Mucosa of rectum (tissue), 2 donors: ENCODE data around the gene CAMSAP2.

Source experiments
- H3K27ac ChIP-seq, 2 donors: one replicate each; pipeline ENCODE4 v1.7.0; 2013; ENCODE audit warnings: inconsistent platforms in 2 of 2, low read depth in 2 of 2, low read length in 2 of 2
- H3K27me3 ChIP-seq, 2 donors: one replicate each; pipeline ENCODE4 v1.7.0; 2013; ENCODE audit warnings: low read length in 2 of 2; ENCODE audit not compliant: control insufficient read depth in 2 of 2, insufficient read depth in 2 of 2
- H3K36me3 ChIP-seq, 2 donors: one replicate each; pipeline ENCODE4 v1.7.0; 2013; ENCODE audit warnings: low read length in 2 of 2; ENCODE audit not compliant: control insufficient read depth in 2 of 2, insufficient read depth in 2 of 2
- H3K4me1 ChIP-seq, 2 donors: one replicate each; pipeline ENCODE4 v1.7.0; 2013; ENCODE audit warnings: low read length in 2 of 2, mild to moderate bottlenecking in 1 of 2; ENCODE audit not compliant: control insufficient read depth in 2 of 2, insufficient read depth in 2 of 2
- H3K4me3 ChIP-seq, 2 donors: one replicate each; pipeline ENCODE4 v1.7.0; 2013; ENCODE audit warnings: low read length in 2 of 2
- H3K9ac ChIP-seq, 2 donors: one replicate each; pipeline ENCODE4 v1.7.0; 2013; ENCODE audit warnings: low read length in 2 of 2, low read depth in 1 of 2, mild to moderate bottlenecking in 1 of 2
- H3K9me3 ChIP-seq, 2 donors: one replicate each; pipeline ENCODE4 v1.7.0; 2013; ENCODE audit warnings: low read length in 2 of 2; ENCODE audit not compliant: control insufficient read depth in 2 of 2
- donor health status: healthy.
- donor health status: Normal muscosa, but diverticular disease.

The CAMSAP2 gene

DNA sequence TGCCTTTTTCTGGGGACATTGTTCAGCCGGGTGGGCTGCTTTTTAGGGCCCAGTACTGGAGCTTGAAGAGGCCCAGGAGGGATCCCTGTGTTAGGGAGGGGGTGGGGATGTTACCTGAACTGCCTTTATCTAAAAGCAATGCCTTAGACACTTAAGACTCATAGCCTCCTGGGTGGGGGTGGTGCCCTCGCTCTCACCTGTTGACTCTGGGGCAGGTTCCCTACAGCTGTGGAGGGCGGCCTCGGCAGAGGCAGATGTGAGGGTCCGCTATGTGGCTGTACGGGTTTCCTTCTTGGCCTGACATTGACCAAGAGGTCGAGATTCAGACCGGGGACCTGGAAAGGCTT lies 156.7 kb downstream of the CAMSAP2 start:
- Histone ChIP-seq H3K4me3 (peak overlapping the region; percentile 88), H3K4me1 (peaks cover 50 to 69% of the 10 kb centered on the region in 2 donors), H3K27ac (peak overlapping the region; percentile 96), H3K9ac (peak overlapping the region; percentile 90 to 94), H3K27me3 (no peaks in the 10 kb centered on the region), H3K36me3 (peaks cover 19 to 27% of the 10 kb centered on the region in 2 donors), H3K9me3 (no peaks in the 10 kb centered on the region)

GRCh38 chr1:200895801-200896530 lies 157.3 kb downstream of the CAMSAP2 start:
- Histone ChIP-seq H3K9ac (peak overlapping the region; percentile 90 to 94), H3K9me3 (no peaks in the 10 kb centered on the region), H3K4me1 (peaks cover 48 to 71% of the 10 kb centered on the region in 2 donors), H3K36me3 (peaks cover 25 to 32% of the 10 kb centered on the region in 2 donors), H3K27ac (peak overlapping the region; percentile 96), H3K4me3 (peak overlapping the region; percentile 88), H3K27me3 (no peaks in the 10 kb centered on the region)

DNA sequence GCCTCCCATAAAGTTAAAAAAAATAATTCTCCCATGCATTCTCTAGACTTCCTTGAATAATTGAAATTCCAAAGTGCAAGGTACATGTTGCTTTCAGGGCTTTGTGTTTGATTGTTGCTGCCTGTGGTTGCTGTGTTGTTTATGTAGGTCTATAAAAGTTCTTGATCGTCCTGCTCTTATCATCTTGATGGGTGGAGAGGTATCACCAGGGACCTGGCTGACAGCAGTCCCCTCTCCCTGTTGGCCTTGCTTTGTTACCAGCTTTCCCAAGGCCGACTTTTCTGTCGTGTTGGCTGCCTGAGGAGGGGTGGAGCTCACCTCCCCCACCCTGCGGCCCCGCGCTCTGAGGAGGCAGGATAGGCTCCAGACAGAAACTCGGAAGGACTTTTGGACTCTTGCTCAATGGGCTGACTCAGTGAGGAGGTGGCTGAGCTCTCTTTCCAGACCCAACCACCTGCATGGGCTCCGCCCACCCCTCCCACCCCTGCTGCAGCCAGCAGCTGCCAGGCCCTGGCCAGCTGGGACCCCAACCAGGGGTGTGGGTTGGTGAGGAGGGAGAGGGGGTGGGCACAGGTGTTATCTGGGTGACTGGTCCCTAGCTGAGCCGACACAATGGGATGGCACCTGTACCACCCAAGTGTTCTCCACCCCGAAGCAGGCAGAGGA lies 158.0 kb downstream of the CAMSAP2 start:
- H3K36me3 ChIP-seq, result peaks cover 31 to 39% of the 10 kb centered on the region in 2 donors
- peak overlapping the region; percentile 88 for H3K4me3 ChIP-seq
- no peaks in the 10 kb centered on the region for H3K9me3 ChIP-seq
- H3K4me1 ChIP-seq, result peaks cover 51 to 71% of the 10 kb centered on the region in 2 donors
- peak overlapping the region; percentile 63 to 94 for H3K9ac ChIP-seq
- peak overlapping the region; percentile 96 for H3K27ac ChIP-seq
- no peaks in the 10 kb centered on the region for H3K27me3 ChIP-seq

- peak overlapping the region; percentile 63 to 78 for H3K9ac ChIP-seq
- H3K36me3 ChIP-seq, result peaks cover 36 to 45% of the 10 kb centered on the region in 2 donors
- H3K4me3 ChIP-seq, result peak overlapping the region; percentile 76 to 88
- H3K4me1 ChIP-seq, result peaks cover 51 to 73% of the 10 kb centered on the region in 2 donors
- H3K27ac ChIP-seq, result peak overlapping the region; percentile 96
- no peaks in the 10 kb centered on the region for H3K9me3 ChIP-seq
- no peaks in the 10 kb centered on the region for H3K27me3 ChIP-seq
Observed at GRCh38 chr1:200897259-200897658, 158.6 kb downstream of the CAMSAP2 start.

GRCh38 chr1:200899015-200899386 lies 160.3 kb downstream of the CAMSAP2 start:
- Histone ChIP-seq H3K27ac (no peak overlapping the region), H3K9me3 (no peaks in the 10 kb centered on the region), H3K9ac (no peak overlapping the region), H3K4me3 (no peak overlapping the region), H3K4me1 (peaks cover 39 to 56% of the 10 kb centered on the region in 2 donors), H3K27me3 (no peaks in the 10 kb centered on the region), H3K36me3 (peaks cover 43 to 49% of the 10 kb centered on the region in 2 donors)

- H3K27me3 ChIP-seq, result no peaks in the 10 kb centered on the region
- peaks cover 43 to 49% of the 10 kb centered on the region in 2 donors for H3K36me3 ChIP-seq
- no peak overlapping the region for H3K9ac ChIP-seq
- no peaks in the 10 kb centered on the region for H3K9me3 ChIP-seq
- no peak overlapping the region for H3K4me3 ChIP-seq
- H3K27ac ChIP-seq, result peak overlapping the region in 1 of 2 donors; percentile 9
- peaks cover 35 to 53% of the 10 kb centered on the region in 2 donors for H3K4me1 ChIP-seq
Observed at GRCh38 chr1:200899451-200899915, 160.8 kb downstream of the CAMSAP2 start.

DNA sequence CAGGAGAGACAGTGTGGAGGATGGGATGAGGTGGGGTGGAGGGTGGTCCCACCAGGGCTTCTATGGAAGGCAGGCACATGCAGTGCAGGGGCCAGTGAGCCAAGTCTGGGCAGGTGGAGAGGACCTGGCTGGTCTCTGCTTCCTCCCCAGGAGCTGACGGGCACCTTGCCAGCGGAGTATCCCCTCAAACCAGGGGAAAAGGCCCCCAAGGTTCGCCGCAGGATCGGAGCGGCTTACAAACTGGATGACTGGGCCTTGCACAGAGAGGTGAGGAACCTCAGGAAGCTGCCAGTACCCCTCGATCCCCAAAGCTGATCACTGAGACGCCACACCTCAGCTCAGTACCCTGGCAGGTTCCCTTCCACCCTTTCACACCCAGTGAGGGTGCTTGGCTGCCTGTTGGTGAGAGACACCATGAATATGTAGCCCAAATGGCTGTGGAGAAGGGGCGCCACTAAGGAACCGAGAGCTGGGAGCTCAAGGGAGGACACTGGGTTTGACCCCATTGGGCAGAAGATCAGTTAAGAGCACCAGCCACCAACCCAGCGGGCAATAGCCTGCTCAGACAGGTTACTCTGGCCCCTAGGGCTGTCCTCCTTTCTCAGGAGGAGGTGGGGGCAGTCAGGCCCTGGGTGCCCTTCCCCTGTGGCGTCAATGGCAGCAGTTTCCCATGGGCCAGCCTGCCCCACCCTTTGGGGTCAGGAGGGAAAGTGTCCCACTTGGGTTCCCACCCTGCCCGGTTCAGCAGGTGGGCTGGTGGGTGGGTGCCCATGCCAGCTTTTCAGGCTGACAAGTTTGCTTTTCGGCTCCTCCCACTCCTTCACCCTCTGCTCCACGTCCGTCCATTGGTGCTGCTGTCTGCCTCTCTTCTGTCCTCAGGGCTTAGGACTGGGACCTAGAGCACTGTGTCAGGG lies 161.5 kb downstream of the CAMSAP2 start:
- H3K9me3 ChIP-seq, result no peaks in the 10 kb centered on the region
- H3K4me1 ChIP-seq, result peaks cover 37 to 60% of the 10 kb centered on the region in 2 donors
- H3K4me3 ChIP-seq, result no peak overlapping the region
- H3K36me3 ChIP-seq, result peaks cover 43 to 49% of the 10 kb centered on the region in 2 donors
- H3K27ac ChIP-seq, result peak overlapping the region in 1 of 2 donors; percentile 9
- H3K27me3 ChIP-seq, result no peaks in the 10 kb centered on the region
- H3K9ac ChIP-seq, result no peak overlapping the region

DNA sequence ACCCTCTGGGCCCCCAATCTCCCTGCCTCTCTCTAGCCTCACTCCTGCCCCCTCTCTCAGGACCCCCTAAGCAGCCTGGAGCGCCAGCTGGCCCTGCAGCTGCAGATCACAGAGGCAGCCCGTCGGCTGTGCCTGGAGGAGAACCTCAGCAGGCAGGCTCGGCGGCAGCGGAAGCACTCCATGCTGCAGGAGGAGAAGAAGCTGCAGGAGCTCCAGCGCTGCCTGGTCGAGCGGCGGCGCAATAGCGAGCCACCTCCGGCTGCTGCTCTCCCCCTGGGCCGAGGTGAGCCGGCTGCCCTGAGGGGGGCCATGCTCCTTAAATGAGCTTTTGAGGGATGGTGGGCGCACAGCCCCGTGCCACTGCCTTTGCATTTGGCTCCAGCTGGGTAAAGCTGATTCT lies 162.2 kb downstream of the CAMSAP2 start:
- Histone ChIP-seq H3K4me3 (no peak overlapping the region), H3K36me3 (peaks cover 43 to 49% of the 10 kb centered on the region in 2 donors), H3K9me3 (no peaks in the 10 kb centered on the region), H3K9ac (no peak overlapping the region), H3K4me1 (peaks cover 43 to 65% of the 10 kb centered on the region in 2 donors), H3K27ac (no peak overlapping the region), H3K27me3 (no peaks in the 10 kb centered on the region)

DNA sequence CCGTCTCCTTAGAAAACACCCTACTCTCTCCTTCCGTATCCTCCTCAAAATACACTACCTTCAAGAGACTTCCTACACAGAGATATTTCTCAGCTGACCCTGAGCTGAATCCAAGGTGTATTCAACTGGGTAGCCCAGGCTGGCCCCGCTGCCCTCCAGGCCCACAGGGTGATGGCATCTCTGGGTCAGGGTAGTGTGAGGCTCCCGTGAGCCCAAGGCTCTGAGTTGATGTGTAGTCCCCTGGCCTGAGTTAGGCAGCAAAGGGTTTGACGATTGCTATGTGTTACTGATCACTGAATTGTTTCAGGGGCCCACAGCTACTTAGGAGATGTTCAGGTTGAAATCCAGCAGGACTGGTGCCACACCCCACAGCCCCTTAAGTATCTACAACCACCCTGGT lies 162.7 kb downstream of the CAMSAP2 start:
- Histone ChIP-seq H3K27ac (peak overlapping the region; percentile 43 to 61), H3K27me3 (no peaks in the 10 kb centered on the region), H3K9me3 (no peaks in the 10 kb centered on the region), H3K36me3 (peaks cover 43 to 49% of the 10 kb centered on the region in 2 donors), H3K4me3 (no peak overlapping the region), H3K9ac (no peak overlapping the region), H3K4me1 (peaks cover 44 to 70% of the 10 kb centered on the region in 2 donors)
